NCI-H2107 treated with DMSO at 0.1 percent for 48 hours (cell line): ENCODE data around the gene PEX6.

Experiments
- DNase-seq: peaks from one replicate; lab custom pipeline; 2025; ENCODE audit not compliant: unreplicated experiment; lab: John Stamatoyannopoulos, UW

PEX6 gene

GRCh38 chr6:42996513-42996912, 17.5 kb upstream of the PEX6 start:
- DNase-seq = no peak

- DNase-seq = no peak
Observed at GRCh38 chr6:42993445-42993844, 14.5 kb upstream of the PEX6 start.

GRCh38 chr6:42989923-42990322, 10.9 kb upstream of the PEX6 start:
- DNase-seq = no peak

GRCh38 chr6:42988486-42989020, 9.6 kb upstream of the PEX6 start:
- no peak for DNase-seq

- DNase-seq = no peak
Observed at GRCh38 chr6:42987533-42988451, 8.8 kb upstream of the PEX6 start.

GRCh38 chr6:42984924-42985475, 6.0 kb upstream of the PEX6 start:
- DNase-seq = no peak

- DNase-seq = peak; percentile 95
Observed at GRCh38 chr6:42984001-42984923, 5.3 kb upstream of the PEX6 start, which contains the start of gene PPP2R5D. Gene PPP2R5D (plus strand): TSS chr6:42984570. CDS start chr6:42984678, 108 bp downstream.

- no peak for DNase-seq
Observed at GRCh38 chr6:42981836-42982235, 2.9 kb upstream of the PEX6 start.

- DNase-seq = no peak
Observed at GRCh38 chr6:42979523-42980177, 669 bp upstream of the PEX6 start.

GRCh38 chr6:42978487-42978838, 518 bp downstream of the PEX6 start:
- no peak for DNase-seq

- no peak for DNase-seq
Observed at GRCh38 chr6:42974919-42975505, 4.0 kb downstream of the PEX6 start.

GRCh38 chr6:42973926-42974325, 5.1 kb downstream of the PEX6 start:
- no peak for DNase-seq

GRCh38 chr6:42971746-42972327, 7.1 kb downstream of the PEX6 start:
- no peak for DNase-seq

- DNase-seq = no peak
Observed at GRCh38 chr6:42970871-42971612, 7.9 kb downstream of the PEX6 start.

- DNase-seq = no peak
Observed at GRCh38 chr6:42969934-42970333, 9.0 kb downstream of the PEX6 start.

GRCh38 chr6:42969431-42969830, 9.6 kb downstream of the PEX6 start:
- DNase-seq = no peak

- DNase-seq = no peak
Observed at GRCh38 chr6:42968783-42969182, 10.2 kb downstream of the PEX6 start.

GRCh38 chr6:42968126-42968701, 10.8 kb downstream of the PEX6 start:
- no peak for DNase-seq

GRCh38 chr6:42967228-42967627, 11.8 kb downstream of the PEX6 start:
- no peak for DNase-seq
